ENCODE data around the gene SLC7A11. TPM values are rescaled to one million over a fixed set of nuclear protein-coding genes. Genes with fewer than 3 reads are reported as not detected.

SLC7A11 gene
- total and polyA plus RNA-seq, 2 of the 4 experiments (the other 2 are of a cell fraction): 8.3 to 24.7 TPM

DNA sequence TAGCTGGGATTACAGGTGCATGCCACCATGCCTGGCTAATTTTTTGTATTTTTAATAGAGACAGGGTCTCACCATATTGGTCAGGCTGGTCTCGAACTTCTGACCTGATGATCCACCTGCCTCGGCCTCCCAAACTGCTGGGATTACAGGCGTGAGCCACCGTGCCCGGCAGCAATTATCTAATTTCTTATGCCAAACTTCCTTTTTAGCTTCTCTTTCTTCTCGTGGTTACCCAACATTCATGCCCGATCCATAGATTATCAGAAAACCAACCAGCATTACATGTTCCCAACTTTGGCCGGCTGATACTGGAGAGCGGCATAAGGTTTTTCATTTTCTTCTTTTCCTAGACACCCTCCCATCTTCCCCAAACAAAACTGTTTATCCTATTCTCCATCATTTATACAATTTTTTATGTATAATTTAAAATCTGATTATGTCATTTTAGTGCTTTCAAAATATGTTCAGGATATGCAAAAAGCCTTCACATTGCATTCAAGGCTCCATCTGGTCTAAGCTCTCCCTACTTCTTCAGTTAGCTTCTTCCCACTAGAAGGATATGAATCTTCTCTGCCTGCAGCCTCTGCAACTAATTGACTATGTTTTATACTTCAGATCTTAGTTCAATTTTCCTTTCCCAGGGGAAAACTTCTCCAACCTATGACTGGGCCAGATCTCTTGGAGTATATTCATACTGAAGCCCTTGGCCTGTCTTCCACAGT lies 8.7 kb downstream of the SLC7A11 start:
- BruUV-seq (replicated peaks): no TSS peak
- no peaks in the 10 kb centered on the region for H3K27me3 ChIP-seq (ENCODE audit: control insufficient read depth, insufficient read depth, low read length)
- dilution Hi-C loops (cut with HindIII; ENCODE audit: low sequenced_read_pairs, unreplicated experiment) (no loop called here), in situ Hi-C loops (cut with MboI; ENCODE audit: low sequenced_read_pairs) (no loop called here), intact Hi-C loops (cut with micrococcal nuclease) (no loop called here)
- peaks cover 15 to 34% of the 10 kb centered on the region in 2 experiments for H3K79me1 ChIP-seq (ENCODE audit: low read depth in 1 of 2, low read length in 2 of 2)
- ChIA-PET CTCF (no interaction called here), POLR2A (ENCODE audit: unreplicated experiment) (no interaction called here)
- peak overlapping the region; percentile 63 for H4K91ac ChIP-seq (ENCODE audit: insufficient read depth, low read depth, low read length)
- no peaks in the 10 kb centered on the region for H3K9me3 ChIP-seq (ENCODE audit: control insufficient read depth, insufficient read depth, low read length)
- H2AK5ac ChIP-seq (ENCODE audit: low read depth, low read length): peak overlapping the region; percentile 49
- H4K8ac ChIP-seq (ENCODE audit: low read depth in 2 of 2, low read length in 2 of 2): peak overlapping the region; percentile 49 to 75
- no peak overlapping the region for H2AFZ ChIP-seq (replicated peaks; ENCODE audit: low read length, poor library complexity)
- H3K18ac ChIP-seq (ENCODE audit: low read depth, low read length): peak overlapping the region; percentile 82; the same call in 1 of the 2 replicates
- peak overlapping the region; percentile 94 for H2BK5ac ChIP-seq (ENCODE audit: low read depth, low read length, poor library complexity, severe bottlenecking)
- H3K23ac ChIP-seq (ENCODE audit: low read depth, low read length): no peak overlapping the region
- WGBS, 2 experiments (ENCODE audit: extremely low coverage in 2 of 2, insufficient read length in 1 of 2): 97% methylated on average over 6 of the region's 9 CpGs; no CpG with 5 or more reads in 1 of the 2 experiments
- H4K20me1 ChIP-seq (ENCODE audit: insufficient read depth, low read length): no peaks in the 10 kb centered on the region
- H3K4ac ChIP-seq (ENCODE audit: low read depth, low read length): peak overlapping the region; percentile 62; the same call in 1 of the 2 replicates
- H3K14ac ChIP-seq (replicated peaks; ENCODE audit: low read depth, low read length): peak overlapping the region; percentile 50; the same call in 1 of the 2 replicates
- H3K9me1 ChIP-seq (ENCODE audit: insufficient read depth, low read length): peaks cover 3% of the 10 kb centered on the region
- H3K4me1 ChIP-seq (ENCODE audit: control insufficient read depth, insufficient read depth, low read length): peaks cover 7% of the 10 kb centered on the region
- no peak overlapping the region for H2AK9ac ChIP-seq (replicated peaks; ENCODE audit: low read depth, low read length, poor library complexity)
- peak overlapping the region; percentile 85; the same call in 1 of the 3 replicates for H2BK15ac ChIP-seq (ENCODE audit: low read depth, low read length)
- H2BK120ac ChIP-seq (ENCODE audit: low read depth, low read length): peak overlapping the region; percentile 81
- no peak overlapping the region for H3K56ac ChIP-seq (ENCODE audit: extremely low read depth, insufficient read depth, low read length)
- H3K36me3 ChIP-seq (ENCODE audit: control insufficient read depth, insufficient read depth, low read length): peaks cover 13% of the 10 kb centered on the region
- ATAC-seq (ENCODE audit: low read depth): no peak
- H3K27ac ChIP-seq (ENCODE audit: insufficient read depth, low read length): peak overlapping the region; percentile 40; the same call in 1 of the 2 replicates
- peak overlapping the region; percentile 58 for H2BK20ac ChIP-seq (ENCODE audit: low read depth, low read length)
- no peak for DNase-seq
- no peak overlapping the region for H3K4me3 ChIP-seq (ENCODE audit: insufficient read depth, low read depth, low read length)
- H3K4me2 ChIP-seq (ENCODE audit: low read depth, low read length): no peak overlapping the region
- peak overlapping the region; percentile 78; the same call in 1 of the 2 replicates for H4K5ac ChIP-seq (ENCODE audit: low read depth, low read length)
- no peak overlapping the region for H3K9ac ChIP-seq (ENCODE audit: low read depth, low read length)
- no peak for TF ChIP-seq POLR2A (IDR thresholded peaks at IDR 0.05; ENCODE audit: low read depth, low read length)
- TF ChIP-seq MXI1 (IDR thresholded peaks at IDR 0.05; ENCODE audit: borderline replicate concordance, low read depth, low read length): no peak
- no peak for TF ChIP-seq CEBPB (IDR thresholded peaks at IDR 0.05; ENCODE audit: low read depth, low read length)
- TF ChIP-seq, protein P1, sequence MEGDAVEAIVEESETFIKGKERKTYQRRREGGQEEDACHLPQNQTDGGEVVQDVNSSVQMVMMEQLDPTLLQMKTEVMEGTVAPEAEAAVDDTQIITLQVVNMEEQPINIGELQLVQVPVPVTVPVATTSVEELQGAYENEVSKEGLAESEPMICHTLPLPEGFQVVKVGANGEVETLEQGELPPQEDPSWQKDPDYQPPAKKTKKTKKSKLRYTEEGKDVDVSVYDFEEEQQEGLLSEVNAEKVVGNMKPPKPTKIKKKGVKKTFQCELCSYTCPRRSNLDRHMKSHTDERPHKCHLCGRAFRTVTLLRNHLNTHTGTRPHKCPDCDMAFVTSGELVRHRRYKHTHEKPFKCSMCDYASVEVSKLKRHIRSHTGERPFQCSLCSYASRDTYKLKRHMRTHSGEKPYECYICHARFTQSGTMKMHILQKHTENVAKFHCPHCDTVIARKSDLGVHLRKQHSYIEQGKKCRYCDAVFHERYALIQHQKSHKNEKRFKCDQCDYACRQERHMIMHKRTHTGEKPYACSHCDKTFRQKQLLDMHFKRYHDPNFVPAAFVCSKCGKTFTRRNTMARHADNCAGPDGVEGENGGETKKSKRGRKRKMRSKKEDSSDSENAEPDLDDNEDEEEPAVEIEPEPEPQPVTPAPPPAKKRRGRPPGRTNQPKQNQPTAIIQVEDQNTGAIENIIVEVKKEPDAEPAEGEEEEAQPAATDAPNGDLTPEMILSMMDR (conservative IDR thresholded peaks at IDR 0.05; ENCODE audit: low read depth, low read length): no peak
- TF ChIP-seq SMC3 (IDR thresholded peaks at IDR 0.05; ENCODE audit: low read depth, low read length): no peak
- TF ChIP-seq, protein P2, sequence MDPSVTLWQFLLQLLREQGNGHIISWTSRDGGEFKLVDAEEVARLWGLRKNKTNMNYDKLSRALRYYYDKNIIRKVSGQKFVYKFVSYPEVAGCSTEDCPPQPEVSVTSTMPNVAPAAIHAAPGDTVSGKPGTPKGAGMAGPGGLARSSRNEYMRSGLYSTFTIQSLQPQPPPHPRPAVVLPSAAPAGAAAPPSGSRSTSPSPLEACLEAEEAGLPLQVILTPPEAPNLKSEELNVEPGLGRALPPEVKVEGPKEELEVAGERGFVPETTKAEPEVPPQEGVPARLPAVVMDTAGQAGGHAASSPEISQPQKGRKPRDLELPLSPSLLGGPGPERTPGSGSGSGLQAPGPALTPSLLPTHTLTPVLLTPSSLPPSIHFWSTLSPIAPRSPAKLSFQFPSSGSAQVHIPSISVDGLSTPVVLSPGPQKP (IDR thresholded peaks at IDR 0.05; ENCODE audit: borderline replicate concordance, low read depth, low read length): no peak
- TF ChIP-seq, protein P3, sequence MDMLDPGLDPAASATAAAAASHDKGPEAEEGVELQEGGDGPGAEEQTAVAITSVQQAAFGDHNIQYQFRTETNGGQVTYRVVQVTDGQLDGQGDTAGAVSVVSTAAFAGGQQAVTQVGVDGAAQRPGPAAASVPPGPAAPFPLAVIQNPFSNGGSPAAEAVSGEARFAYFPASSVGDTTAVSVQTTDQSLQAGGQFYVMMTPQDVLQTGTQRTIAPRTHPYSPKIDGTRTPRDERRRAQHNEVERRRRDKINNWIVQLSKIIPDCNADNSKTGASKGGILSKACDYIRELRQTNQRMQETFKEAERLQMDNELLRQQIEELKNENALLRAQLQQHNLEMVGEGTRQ (IDR thresholded peaks at IDR 0.05; ENCODE audit: low read depth, low read length): no peak
- TF ChIP-seq RAD21 (IDR thresholded peaks at IDR 0.05; ENCODE audit: low read length): no peak
- no peak for TF ChIP-seq MAZ (IDR thresholded peaks at IDR 0.05; ENCODE audit: borderline replicate concordance, low read depth, low read length)
- TF ChIP-seq FOS (IDR thresholded peaks at IDR 0.05; ENCODE audit: low read depth, low read length): no peak
- TF ChIP-seq CHD1 (IDR thresholded peaks at IDR 0.05; ENCODE audit: low read depth, low read length): no peak
- no peak for TF ChIP-seq RCOR1 (IDR thresholded peaks at IDR 0.05; ENCODE audit: insufficient replicate concordance, low read length)
- no peak for TF ChIP-seq RFX5 (IDR thresholded peaks at IDR 0.05; ENCODE audit: low read depth, low read length)
- no peak for TF ChIP-seq BHLHE40 (IDR thresholded peaks at IDR 0.05; ENCODE audit: low read depth, low read length)
- no peak for TF ChIP-seq MAFK (IDR thresholded peaks at IDR 0.05; ENCODE audit: low read depth, low read length)

Measured in IMR-90 (cell line).